IMR-90 (cell line): ENCODE measurements around the gene AP2M1. TPM values are rescaled to one million over a fixed set of nuclear protein-coding genes. Genes with fewer than 3 reads are reported as not detected.

Source experiments
- ATAC-seq: fragments of 200-7000 bp; cut with Tn5 transposase; 2 replicates; pipeline ENCODE4 v1.9.1; 2020; ENCODE audit warnings: low read depth, mild to moderate bottlenecking, moderate library complexity
- BruUV-seq: library from RNA; stranded (reverse); fragments of 400-500 nt; replicated peaks from 2 replicates; lab custom pipeline; 2021; lab: Mats Ljungman, UMichigan
- CTCF ChIA-PET: fragments of 300-600 bp; formaldehyde crosslinking; extraction: SDS; loops from one replicate; lab custom pipeline; 2021; ENCODE audit warnings: antibody characterized with exemption; lab: Yijun Ruan, JAX
- POLR2A ChIA-PET: fragments of 300-600 bp; sonication (Branson Sonifier 250); formaldehyde crosslinking; loops from one replicate; lab custom pipeline; 2022; ENCODE audit warnings: antibody characterized with exemption; ENCODE audit not compliant: unreplicated experiment; lab: Charles Lee
- DNase-seq: peaks from one replicate; pipeline ENCODE4 v3.0.0; 2013
- H2AFZ ChIP-seq: replicated peaks from 2 replicates; pipeline ENCODE3; 2013; ENCODE audit warnings: low read length, mild to moderate bottlenecking; ENCODE audit not compliant: poor library complexity
- H2AK5ac ChIP-seq: 2 replicates; pipeline ENCODE4 v1.6.1; 2013; ENCODE audit warnings: low read depth, low read length, inconsistent platforms
- H2AK9ac ChIP-seq: replicated peaks from 2 replicates; pipeline ENCODE3; 2013; ENCODE audit warnings: mild to moderate bottlenecking, low read depth, low read length, moderate library complexity; ENCODE audit not compliant: poor library complexity
- H2BK120ac ChIP-seq: 2 replicates; pipeline ENCODE4 v1.6.1; 2013; ENCODE audit warnings: low read depth, low read length, inconsistent platforms
- H2BK15ac ChIP-seq: 3 replicates; pipeline ENCODE4 v1.6.1; 2013; ENCODE audit warnings: low read depth, low read length, inconsistent platforms
- H2BK20ac ChIP-seq: 2 replicates; pipeline ENCODE4 v1.6.1; 2013; ENCODE audit warnings: low read depth, mild to moderate bottlenecking, inconsistent platforms, low read length, moderate library complexity
- H2BK5ac ChIP-seq: 2 replicates; pipeline ENCODE4 v1.6.1; 2013; ENCODE audit warnings: mild to moderate bottlenecking, low read depth, low read length, inconsistent platforms; ENCODE audit not compliant: poor library complexity, severe bottlenecking
- H3K14ac ChIP-seq: replicated peaks from 2 replicates; pipeline ENCODE4 v1.6.1; 2013; ENCODE audit warnings: low read depth, low read length, inconsistent platforms
- H3K18ac ChIP-seq: 2 replicates; pipeline ENCODE4 v1.6.1; 2013; ENCODE audit warnings: low read depth, low read length, control low read depth
- H3K23ac ChIP-seq: 2 replicates; pipeline ENCODE4 v1.6.1; 2013; ENCODE audit warnings: low read depth, low read length, inconsistent platforms
- H3K27ac ChIP-seq: 2 replicates; pipeline ENCODE4 v1.5.1; 2013; ENCODE audit warnings: mild to moderate bottlenecking, control low read depth, low read length; ENCODE audit not compliant: insufficient read depth
- H3K27me3 ChIP-seq: 2 replicates; pipeline ENCODE4 v1.6.1; 2013; ENCODE audit warnings: low read length; ENCODE audit not compliant: control insufficient read depth, insufficient read depth
- H3K36me3 ChIP-seq: 2 replicates; pipeline ENCODE4 v1.6.1; 2013; ENCODE audit warnings: low read length, mixed read lengths; ENCODE audit not compliant: control insufficient read depth, insufficient read depth
- H3K4ac ChIP-seq: 2 replicates; pipeline ENCODE4 v1.6.1; 2013; ENCODE audit warnings: low read depth, low read length, inconsistent platforms
- H3K4me1 ChIP-seq: 2 replicates; pipeline ENCODE4 v1.6.1; 2013; ENCODE audit warnings: low read length, mixed read lengths; ENCODE audit not compliant: control insufficient read depth, insufficient read depth
- H3K4me2 ChIP-seq: 2 replicates; pipeline ENCODE4 v1.6.1; 2013; ENCODE audit warnings: low read depth, mild to moderate bottlenecking, control low read depth, low read length, moderate library complexity
- H3K4me3 ChIP-seq: 2 replicates; pipeline ENCODE4 v1.5.1; 2013; ENCODE audit warnings: low read depth, mild to moderate bottlenecking, control low read depth, low read length, moderate library complexity; ENCODE audit not compliant: insufficient read depth
- H3K56ac ChIP-seq: 2 replicates; pipeline ENCODE4 v1.6.1; 2013; ENCODE audit warnings: low read length, inconsistent platforms; ENCODE audit not compliant: insufficient read depth; ENCODE audit errors: extremely low read depth
- H3K79me1 ChIP-seq, 2 experiments: 2 replicates each; pipeline ENCODE4 v1.6.1; 2013; ENCODE audit warnings: low read length in 2 of 2, inconsistent platforms in 1 of 2, low read depth in 1 of 2
- H3K9ac ChIP-seq: 2 replicates; pipeline ENCODE4 v1.6.1; 2013; ENCODE audit warnings: low read depth, low read length, control low read depth
- H3K9me1 ChIP-seq: 2 replicates; pipeline ENCODE4 v1.6.1; 2013; ENCODE audit warnings: low read length, inconsistent platforms; ENCODE audit not compliant: insufficient read depth
- H3K9me3 ChIP-seq: 2 replicates; pipeline ENCODE4 v1.6.1; 2013; ENCODE audit warnings: low read length; ENCODE audit not compliant: control insufficient read depth, insufficient read depth
- H4K20me1 ChIP-seq: 2 replicates; pipeline ENCODE4 v1.6.1; 2013; ENCODE audit warnings: low read length, inconsistent platforms; ENCODE audit not compliant: insufficient read depth
- H4K5ac ChIP-seq: 2 replicates; pipeline ENCODE4 v1.6.1; 2013; ENCODE audit warnings: mild to moderate bottlenecking, low read depth, low read length, control low read depth
- H4K8ac ChIP-seq, 2 experiments: 2 replicates each; pipeline ENCODE4 v1.6.1; 2013; ENCODE audit warnings: low read depth in 2 of 2, low read length in 2 of 2, control low read depth in 1 of 2, inconsistent platforms in 1 of 2
- H4K91ac ChIP-seq: 2 replicates; pipeline ENCODE4 v1.6.1; 2013; ENCODE audit warnings: low read depth, low read length, inconsistent platforms; ENCODE audit not compliant: insufficient read depth
- BHLHE40 ChIP-seq: fragments of 150-350 bp; IDR thresholded peaks from 2 replicates; pipeline ENCODE4 v1.6.1; 2016; ENCODE audit warnings: mild to moderate bottlenecking, low read depth, low read length
- ELK1 ChIP-seq: fragments of 150-350 bp; IDR thresholded peaks from 2 replicates; pipeline ENCODE4 v1.6.1; 2016; ENCODE audit warnings: low read depth, mild to moderate bottlenecking, low read length, moderate library complexity, borderline replicate concordance
- MXI1 ChIP-seq: IDR thresholded peaks from 2 replicates; pipeline ENCODE4 v1.6.1; 2012; ENCODE audit warnings: low read depth, mild to moderate bottlenecking, low read length, moderate library complexity, borderline replicate concordance
- NFE2L2 ChIP-seq: fragments of 150-350 bp; IDR thresholded peaks from 2 replicates; pipeline ENCODE4 v1.6.1; 2016; ENCODE audit warnings: low read depth, mild to moderate bottlenecking, low read length
- POLR2A ChIP-seq: IDR thresholded peaks from 2 replicates; pipeline ENCODE4 v1.6.1; 2012; ENCODE audit warnings: mild to moderate bottlenecking, low read depth, low read length
- RAD21 ChIP-seq: IDR thresholded peaks from 2 replicates; pipeline ENCODE4 v1.6.1; 2012; ENCODE audit warnings: low read length, improper control_type of control experiment
- RCOR1 ChIP-seq: IDR thresholded peaks from 2 replicates; pipeline ENCODE4 v1.6.1; 2012; ENCODE audit warnings: mild to moderate bottlenecking, low read length, improper control_type of control experiment; ENCODE audit not compliant: insufficient replicate concordance
- RFX5 ChIP-seq: IDR thresholded peaks from 2 replicates; pipeline ENCODE4 v1.8.0; 2012; ENCODE audit warnings: low read depth, mild to moderate bottlenecking, low read length, moderate library complexity
- SMC3 ChIP-seq: fragments of 150-350 bp; IDR thresholded peaks from 2 replicates; pipeline ENCODE4 v1.6.1; 2016; ENCODE audit warnings: low read depth, mild to moderate bottlenecking, antibody characterized with exemption, low read length, moderate library complexity
- WGBS, 2 experiments: methylation state at CpG; one replicate each; pipeline versions ENCODE4 v1.1.5 to v1.1.7; 2013; ENCODE audit warnings: missing lambda C conversion rate in 2 of 2; ENCODE audit not compliant: insufficient read length in 1 of 2; ENCODE audit errors: extremely low coverage in 2 of 2; 5-methylcytosine and 5-hydroxymethylcytosine counted together
- dilution Hi-C: fragments of 300-500 bp; cut with HindIII; formaldehyde crosslinking; loops from one replicate; pipeline ENCODE4 v1.14.3; 2018; ENCODE audit warnings: low sequenced_read_pairs; ENCODE audit not compliant: unreplicated experiment
- in situ Hi-C: fragments of 300-500 bp; cut with MboI; formaldehyde crosslinking; loops from 3 replicates; pipeline ENCODE4 v1.14.3; 2019; ENCODE audit warnings: low sequenced_read_pairs, inconsistent platforms, mixed read lengths
- intact Hi-C: fragments of 100-400 bp; cut with micrococcal nuclease; formaldehyde crosslinking; loops from 2 replicates; pipeline ENCODE4 v1.10.0; 2022
- polyA plus RNA-seq, 3 experiments: library from polyadenylated mRNA; depleted of rRNA; stranded (reverse); fragments of >200 nt; gene quantifications; 2 replicates each; pipeline ENCODE4 v1.2.3, GENCODE V29; 2012; ENCODE audit warnings: low replicate concordance in 1 of 3
- total RNA-seq: library from RNA; depleted of rRNA; stranded (reverse); fragments of >200 nt; gene quantifications from 2 replicates; pipeline ENCODE4 v1.2.3, GENCODE V29; 2012
- TF ChIP-seq, protein P1 (sequence below): fragments of 150-350 bp; IDR thresholded peaks from 2 replicates; pipeline ENCODE4 v1.6.1; 2017; ENCODE audit warnings: mild to moderate bottlenecking, antibody characterized with exemption, low read length, low read depth

AP2M1 gene
- total and polyA plus RNA-seq, 2 of the 4 experiments (the other 2 are of a cell fraction) = 876 to 1,065 TPM

GRCh38 chr3:184230081-184230602, 55.5 kb downstream of the AP2M1 start:
- H4K8ac ChIP-seq = no peak overlapping the region
- no peak overlapping the region for H4K5ac ChIP-seq
- H3K4me3 ChIP-seq = no peak overlapping the region
- no peak overlapping the region for H3K14ac ChIP-seq
- no peaks in the 10 kb centered on the region for H3K9me3 ChIP-seq
- H3K4me2 ChIP-seq = no peak overlapping the region; the same call in 1 of the 2 replicates
- H4K20me1 ChIP-seq = no peaks in the 10 kb centered on the region; the same call in 1 of the 2 replicates
- H2AK9ac ChIP-seq = no peak overlapping the region
- H3K9ac ChIP-seq = no peak overlapping the region
- H2AK5ac ChIP-seq = no peak overlapping the region
- ChIA-PET CTCF (interaction anchor here (0.6 kb wide), 1 partner anchor 212 kb away, joined by 3 read pairs; the partner anchor contains the start of gene ABCC5), POLR2A (interaction anchor here (0.6 kb wide), 1 partner anchor 160 kb away, joined by 3 read pairs; no protein-coding TSS in a partner anchor)
- no peak overlapping the region for H2BK5ac ChIP-seq
- H2AFZ ChIP-seq = no peak overlapping the region
- no peak overlapping the region for H4K91ac ChIP-seq
- no peaks in the 10 kb centered on the region for H3K79me1 ChIP-seq
- H3K9me1 ChIP-seq = 0 out of 2 replicates have a peak, but pooled peaks cover 3% of the 10 kb centered on the region
- dilution Hi-C loops (no loop called here), in situ Hi-C loops (no loop called here), intact Hi-C loops (no loop called here)
- H3K4ac ChIP-seq = no peak overlapping the region
- no peak overlapping the region for H3K18ac ChIP-seq
- no peaks in the 10 kb centered on the region; the same call in 1 of the 2 replicates for H3K4me1 ChIP-seq
- peaks cover 62% of the 10 kb centered on the region for H3K27me3 ChIP-seq
- H2BK20ac ChIP-seq = no peak overlapping the region
- 0% methylated on average over 5 of the region's 61 CpGs; no CpG with 5 or more reads in 1 of the 2 experiments for WGBS, 2 experiments
- H3K56ac ChIP-seq = no peak overlapping the region
- TF ChIP-seq SMC3 (no peak), RAD21 (no peak), RFX5 (no peak), BHLHE40 (no peak), NFE2L2 (no peak), POLR2A (no peak), MXI1 (no peak), RCOR1 (no peak), ELK1 (no peak)
- TF ChIP-seq, protein P1, sequence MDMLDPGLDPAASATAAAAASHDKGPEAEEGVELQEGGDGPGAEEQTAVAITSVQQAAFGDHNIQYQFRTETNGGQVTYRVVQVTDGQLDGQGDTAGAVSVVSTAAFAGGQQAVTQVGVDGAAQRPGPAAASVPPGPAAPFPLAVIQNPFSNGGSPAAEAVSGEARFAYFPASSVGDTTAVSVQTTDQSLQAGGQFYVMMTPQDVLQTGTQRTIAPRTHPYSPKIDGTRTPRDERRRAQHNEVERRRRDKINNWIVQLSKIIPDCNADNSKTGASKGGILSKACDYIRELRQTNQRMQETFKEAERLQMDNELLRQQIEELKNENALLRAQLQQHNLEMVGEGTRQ = no peak
- ATAC-seq (no peak), DNase-seq (no peak)
- no peak overlapping the region for H3K27ac ChIP-seq
- no peak overlapping the region for H2BK120ac ChIP-seq
- no peaks in the 10 kb centered on the region for H3K36me3 ChIP-seq
- H3K23ac ChIP-seq = no peak overlapping the region
- no TSS peak for BruUV-seq
- H2BK15ac ChIP-seq = no peak overlapping the region
